NCI-H146 treated with DMSO at 0.1 percent for 48 hours (cell line): ENCODE results near the gene TAB3.

Source experiments
- DNase-seq: peaks from one replicate; lab custom pipeline; 2025; ENCODE audit not compliant: unreplicated experiment; lab: John Stamatoyannopoulos, UW

Gene TAB3

GRCh38 chrX:30887721-30888120 is 1.3 kb downstream of the TAB3 start:
- no peak for DNase-seq

GRCh38 chrX:30887288-30887687 is 1.8 kb downstream of the TAB3 start:
- DNase-seq = no peak

GRCh38 chrX:30885136-30885535 is 3.9 kb downstream of the TAB3 start:
- DNase-seq = no peak

- DNase-seq = no peak
Observed at GRCh38 chrX:30883138-30883537, 5.9 kb downstream of the TAB3 start.

GRCh38 chrX:30881797-30882196 is 7.3 kb downstream of the TAB3 start:
- no peak for DNase-seq

GRCh38 chrX:30881390-30881789 is 7.7 kb downstream of the TAB3 start:
- DNase-seq = no peak

- DNase-seq = no peak
Observed at GRCh38 chrX:30880058-30880457, 9.0 kb downstream of the TAB3 start.

- DNase-seq = no peak
Observed at GRCh38 chrX:30876367-30876766, 12.7 kb downstream of the TAB3 start.

- DNase-seq = no peak
Observed at GRCh38 chrX:30875957-30876356, 13.1 kb downstream of the TAB3 start.

- no peak for DNase-seq
Observed at GRCh38 chrX:30874851-30875250, 14.2 kb downstream of the TAB3 start.

- DNase-seq = no peak
Observed at GRCh38 chrX:30870572-30870971, 18.5 kb downstream of the TAB3 start.

GRCh38 chrX:30865612-30866011 is 23.4 kb downstream of the TAB3 start:
- no peak for DNase-seq

- DNase-seq = no peak
Observed at GRCh38 chrX:30865015-30865414, 24.0 kb downstream of the TAB3 start.

- DNase-seq = no peak
Observed at GRCh38 chrX:30864383-30864785, 24.7 kb downstream of the TAB3 start.

GRCh38 chrX:30863974-30864373 is 25.1 kb downstream of the TAB3 start:
- DNase-seq = no peak

GRCh38 chrX:30858098-30858497 is 31.0 kb downstream of the TAB3 start:
- DNase-seq = no peak

GRCh38 chrX:30851449-30851848 is 37.6 kb downstream of the TAB3 start:
- no peak for DNase-seq

GRCh38 chrX:30835373-30835772 is 53.7 kb downstream of the TAB3 start:
- no peak for DNase-seq

GRCh38 chrX:30833896-30834295 is 55.2 kb downstream of the TAB3 start:
- no peak for DNase-seq

GRCh38 chrX:30831082-30831481 is 58.0 kb downstream of the TAB3 start:
- DNase-seq = no peak

GRCh38 chrX:30830326-30830943 is 58.6 kb downstream of the TAB3 start:
- no peak for DNase-seq

- no peak for DNase-seq
Observed at GRCh38 chrX:30824275-30824674, 64.8 kb downstream of the TAB3 start.

- DNase-seq = no peak
Observed at GRCh38 chrX:30822764-30823163, 66.3 kb downstream of the TAB3 start.
